GM18517 (cell line): ENCODE measurements around the gene ACTL8.

ENCODE experiments used
- ATAC-seq: cut with Tn5 transposase; IDR thresholded peaks from one replicate; pipeline ENCODE4 v1.9.1; 2021; ENCODE audit warnings: mild to moderate bottlenecking, moderate library complexity; ENCODE audit not compliant: unreplicated experiment

ACTL8 gene

DNA sequence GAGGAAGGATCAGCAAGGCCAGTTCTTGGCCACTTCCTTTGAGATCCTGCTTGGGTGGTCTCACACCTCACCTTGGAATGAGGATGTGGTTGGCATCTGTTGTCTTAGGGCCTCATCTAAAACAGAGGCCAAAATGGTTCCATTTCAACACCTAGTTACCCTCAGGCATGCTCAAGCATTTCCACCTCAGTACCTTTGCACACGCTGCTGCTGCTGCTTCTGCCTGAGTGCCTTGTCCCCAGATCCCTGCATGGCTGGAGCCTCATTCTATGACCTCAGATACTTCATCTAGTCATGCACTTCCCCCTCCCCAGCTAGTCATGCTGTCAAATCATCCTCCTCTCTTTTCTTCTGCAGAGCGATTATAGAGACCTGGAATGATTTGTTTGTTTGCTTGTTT is 86.8 kb downstream of the ACTL8 start:
- no peak for ATAC-seq

DNA sequence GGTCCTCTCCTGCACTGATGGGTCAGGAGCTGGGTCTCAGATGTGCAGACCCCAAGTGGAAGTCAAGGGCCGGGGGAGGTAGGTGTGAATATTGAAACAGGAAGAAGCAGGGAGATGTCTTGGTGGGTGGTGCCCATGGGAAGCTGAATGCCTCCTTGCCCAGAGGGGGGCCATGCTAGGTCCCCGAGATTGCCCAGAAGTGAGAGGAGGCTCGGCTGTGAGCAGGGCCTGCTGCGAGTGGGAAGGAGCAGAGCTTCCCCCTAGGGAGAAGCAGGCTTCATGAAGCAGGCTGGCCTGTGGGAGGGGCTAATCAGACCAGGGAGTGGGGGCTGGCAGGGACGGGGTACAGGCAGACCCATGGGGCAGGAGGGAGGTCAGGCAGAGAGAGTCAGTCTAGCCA is 87.6 kb downstream of the ACTL8 start:
- ATAC-seq, result no peak

DNA sequence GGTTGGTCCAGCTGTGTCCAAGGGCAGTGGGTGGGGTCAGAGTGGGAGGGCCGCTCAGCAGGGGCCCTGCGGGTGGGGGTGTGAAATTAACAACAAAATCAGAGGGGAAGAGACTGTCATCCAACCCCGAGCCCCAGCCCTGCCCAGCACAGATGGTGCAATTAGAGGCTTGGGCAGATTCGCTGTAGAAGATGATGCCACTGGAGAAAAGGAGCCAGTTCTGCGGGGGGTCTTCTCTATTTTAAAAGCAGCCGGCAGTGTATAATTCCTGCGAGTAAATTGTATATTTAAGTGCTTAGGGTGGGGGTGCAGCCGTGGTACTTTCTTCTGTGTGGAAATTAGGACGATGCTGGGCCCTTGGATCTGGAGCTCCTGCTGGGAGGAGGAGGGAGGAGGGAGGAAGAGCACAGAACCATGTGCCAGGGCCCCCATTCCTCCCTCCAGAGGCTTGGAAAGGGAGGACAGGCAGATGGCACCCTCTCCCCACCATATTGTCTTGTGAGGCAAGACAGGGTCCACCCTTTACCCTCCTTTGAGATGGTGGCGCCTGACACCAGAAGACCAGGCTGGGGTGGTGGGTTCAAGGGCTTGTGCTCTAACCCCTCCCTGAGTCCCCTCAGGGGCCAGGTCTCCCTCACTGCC is 89.2 kb downstream of the ACTL8 start:
- ATAC-seq, result no peak

DNA sequence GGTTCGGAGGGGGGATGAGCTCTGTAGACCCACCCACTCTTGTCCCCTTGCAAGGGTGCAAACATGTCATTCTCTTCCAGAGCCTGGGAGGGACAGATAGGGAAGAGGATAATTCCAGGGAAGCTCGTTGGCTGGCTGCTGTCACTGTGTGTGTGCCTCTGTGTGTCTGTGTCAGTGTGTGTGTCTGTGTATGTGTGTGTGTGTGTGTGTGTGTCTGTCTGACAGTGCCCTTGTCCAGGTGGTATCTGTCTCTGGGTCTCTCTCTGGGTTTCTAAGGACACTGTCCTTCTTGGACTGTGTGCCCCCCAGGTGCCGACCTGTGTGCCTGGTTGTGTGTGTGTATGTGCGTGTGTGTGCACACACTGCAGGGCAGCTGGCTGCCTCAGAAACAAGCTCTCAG is 90.5 kb downstream of the ACTL8 start:
- ATAC-seq, result no peak

DNA sequence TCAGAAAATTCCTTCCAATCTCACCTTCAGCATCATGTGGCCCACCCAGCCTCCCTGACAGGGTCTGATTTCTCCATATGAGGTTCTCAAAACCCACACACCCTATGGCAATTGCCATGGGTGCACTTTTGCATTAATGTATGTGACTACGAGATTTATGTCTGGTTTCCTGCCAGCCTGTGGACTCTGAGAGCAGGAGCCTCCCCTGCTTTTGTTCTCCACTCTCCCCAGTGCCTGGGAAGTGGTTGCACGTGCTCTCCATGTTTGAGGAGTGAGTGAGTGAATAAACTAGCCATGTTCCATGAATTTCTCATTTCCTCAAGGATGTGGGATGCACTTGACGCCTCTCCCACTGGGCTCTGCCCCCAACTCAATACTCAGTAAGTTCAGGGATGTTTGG is 91.2 kb downstream of the ACTL8 start:
- ATAC-seq, result no peak

DNA sequence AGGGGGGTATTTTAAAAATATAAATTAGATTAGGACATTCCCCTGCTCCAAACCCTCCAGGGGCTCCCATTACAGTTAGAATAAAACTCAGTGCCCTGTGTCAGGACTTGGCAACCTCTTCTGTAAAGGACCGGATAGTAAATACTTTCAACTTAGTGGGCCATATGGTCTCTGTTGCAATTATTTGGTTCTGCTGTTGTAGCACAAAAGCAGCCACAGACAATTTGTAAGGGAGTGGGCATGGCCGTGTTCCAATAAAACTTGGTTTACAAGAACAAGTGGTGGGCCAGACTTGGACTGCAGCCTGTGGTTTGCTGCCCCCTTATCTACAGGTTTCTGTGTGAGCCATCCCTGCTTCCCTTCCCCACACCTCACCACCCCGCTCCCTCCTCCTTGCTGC is 92.0 kb downstream of the ACTL8 start:
- ATAC-seq, result no peak

DNA sequence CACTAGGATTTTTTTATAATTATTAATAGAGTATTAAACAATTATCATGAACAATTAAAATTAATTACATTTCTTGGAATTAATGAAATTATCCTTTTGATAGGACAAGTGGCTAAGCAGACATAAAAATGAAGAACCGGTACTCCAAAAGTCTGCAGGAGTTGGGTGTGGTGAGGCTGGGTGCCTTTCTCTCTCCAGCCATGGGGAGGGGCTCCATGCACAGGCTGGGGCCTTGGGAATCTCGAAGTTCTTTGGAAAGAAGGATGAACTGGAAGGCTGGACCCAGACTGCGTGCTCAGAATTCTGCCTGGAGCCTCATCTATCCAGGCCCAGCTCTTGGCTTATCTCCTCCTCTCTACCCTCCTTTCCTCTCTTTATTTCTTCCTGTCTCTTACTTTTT is 94.1 kb downstream of the ACTL8 start:
- no peak for ATAC-seq

DNA sequence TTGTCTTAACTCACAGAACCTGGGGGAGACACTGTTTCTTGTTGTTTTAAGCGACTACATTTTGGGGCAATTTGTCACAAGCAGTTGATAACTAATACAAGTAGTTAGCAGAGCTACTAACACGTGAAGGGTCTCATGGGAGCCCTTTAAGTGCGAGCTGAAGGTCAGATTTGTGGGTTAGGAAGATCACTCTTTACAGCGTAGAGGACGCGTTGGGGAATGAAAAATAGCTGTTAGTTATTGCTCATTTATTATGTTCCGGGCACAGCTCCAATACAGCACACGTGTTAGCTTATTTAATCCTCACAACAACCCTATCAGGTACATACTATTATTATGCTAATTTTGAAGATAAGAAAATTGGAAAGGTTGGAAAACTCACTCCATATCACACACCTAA is 95.9 kb downstream of the ACTL8 start:
- ATAC-seq, result no peak

DNA sequence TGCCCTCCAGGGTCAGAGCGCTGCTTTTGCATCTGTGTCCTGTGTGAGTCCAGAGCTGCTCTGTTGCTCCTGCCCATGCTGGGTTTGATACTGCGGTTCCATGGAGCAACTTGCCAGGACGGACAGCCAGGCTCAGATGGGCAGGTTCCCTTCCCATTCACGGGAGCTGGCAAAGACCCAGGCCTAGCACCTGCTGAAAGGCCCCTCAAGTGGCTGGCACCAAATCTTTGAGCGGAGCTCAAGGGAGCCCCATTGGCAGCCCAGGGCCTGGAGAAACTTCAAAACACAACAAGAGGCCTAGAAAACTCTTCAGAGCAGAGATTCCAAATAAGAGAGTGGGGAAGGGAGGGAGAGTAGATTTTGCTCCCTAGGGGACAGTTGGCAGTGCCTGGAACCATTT is 97.2 kb downstream of the ACTL8 start:
- ATAC-seq, result no peak

DNA sequence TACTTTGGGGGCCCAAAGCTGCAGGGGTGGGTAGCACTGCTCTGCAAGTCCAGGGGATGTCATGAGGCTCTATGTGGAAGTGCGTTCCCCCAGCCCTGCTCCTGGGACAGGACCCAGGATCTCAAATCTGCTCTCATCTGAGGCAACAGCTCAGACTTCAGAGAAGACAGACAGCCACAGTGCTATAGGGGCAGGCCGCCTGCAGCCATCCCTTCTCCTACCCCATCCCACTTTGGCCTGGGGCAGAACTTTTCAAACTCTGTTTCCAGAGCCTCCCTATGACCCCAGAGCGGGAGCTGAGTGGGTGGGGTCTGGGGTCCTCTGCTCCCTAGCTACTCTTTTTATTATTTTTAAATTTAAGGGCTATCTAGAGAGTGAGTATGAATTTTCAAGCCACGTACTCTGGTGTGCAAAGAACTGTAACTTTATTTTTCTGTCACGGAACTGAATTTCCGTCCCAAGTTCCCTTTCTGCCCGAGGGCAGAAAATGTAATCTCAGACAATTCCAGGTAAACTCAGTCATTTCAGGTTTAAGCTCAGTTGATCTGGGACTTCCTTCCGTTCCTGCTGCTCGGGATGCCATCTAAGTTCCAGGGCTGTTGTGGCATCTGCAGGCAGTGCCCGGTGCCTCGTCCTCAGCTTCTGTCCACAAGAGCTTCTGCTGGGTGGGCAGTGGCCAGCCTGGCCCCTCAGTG is 98.3 kb downstream of the ACTL8 start:
- ATAC-seq, result no peak

DNA sequence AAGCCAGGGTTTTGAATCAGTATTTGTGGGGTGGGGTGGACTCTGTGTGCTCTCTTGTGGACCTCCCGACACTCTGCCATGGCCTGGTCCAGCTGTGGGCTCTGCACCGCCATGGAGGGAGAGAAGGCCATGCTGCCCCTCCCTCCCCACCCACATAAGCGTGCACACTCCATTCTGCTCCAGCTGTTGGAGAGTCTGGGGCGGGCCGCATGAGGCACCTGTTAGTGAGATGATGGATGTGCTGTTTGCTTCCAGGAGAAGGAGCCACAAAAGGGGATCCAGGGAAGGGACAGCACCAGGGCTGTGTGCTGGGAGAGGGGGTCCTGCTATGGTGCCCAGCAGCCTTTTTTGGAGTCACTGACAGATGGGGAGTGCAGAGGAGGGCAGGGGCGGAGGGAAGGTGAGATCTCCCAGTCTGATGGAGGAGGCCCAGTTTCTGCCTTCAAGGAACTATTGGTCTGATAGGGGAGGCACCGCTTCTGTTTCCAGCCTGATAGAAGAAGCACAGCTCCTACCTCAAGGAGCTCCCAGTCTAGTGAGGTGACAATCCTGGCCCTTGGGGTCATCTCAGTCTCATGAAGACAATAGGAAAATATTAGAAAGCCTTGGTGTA is 101.5 kb downstream of the ACTL8 start:
- no peak for ATAC-seq

DNA sequence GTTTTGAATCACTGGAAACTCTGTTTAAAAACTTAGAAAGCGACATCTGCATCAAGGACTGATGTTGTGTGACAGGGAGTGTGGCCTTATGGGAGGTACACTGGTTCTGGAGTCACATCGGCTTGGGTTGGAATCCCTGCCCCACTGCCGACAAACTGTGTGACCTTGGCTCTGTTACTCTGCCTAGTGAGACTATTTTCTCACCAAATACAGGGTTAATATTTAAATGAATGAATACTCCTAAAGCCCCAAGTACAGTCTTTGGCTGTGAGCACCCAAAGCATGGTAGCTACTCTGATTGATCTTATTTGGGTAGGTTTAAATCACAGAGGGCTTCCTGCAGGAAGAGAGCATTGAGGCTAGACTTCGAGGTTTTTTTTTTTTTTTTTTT is 102.0 kb downstream of the ACTL8 start:
- no peak for ATAC-seq

DNA sequence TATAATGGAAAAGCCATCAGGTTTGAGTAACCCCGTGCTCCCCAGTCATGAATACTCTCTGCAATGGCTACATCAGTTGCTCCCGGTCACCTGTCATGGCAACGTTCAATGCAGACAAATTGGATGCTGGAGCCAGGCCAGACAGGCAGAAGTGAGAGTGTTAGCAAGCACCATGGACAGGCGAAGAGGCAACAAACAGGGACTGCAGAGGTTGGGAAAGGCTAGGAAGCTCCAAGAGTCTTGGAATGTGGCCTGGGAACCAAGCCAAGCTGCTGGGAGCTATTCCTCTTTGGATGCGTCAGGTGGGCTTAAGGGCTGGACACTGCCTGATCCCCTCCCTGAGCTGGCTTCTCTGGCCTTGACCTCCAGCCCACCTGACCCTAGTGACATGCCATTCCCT is 102.9 kb downstream of the ACTL8 start:
- ATAC-seq, result no peak

DNA sequence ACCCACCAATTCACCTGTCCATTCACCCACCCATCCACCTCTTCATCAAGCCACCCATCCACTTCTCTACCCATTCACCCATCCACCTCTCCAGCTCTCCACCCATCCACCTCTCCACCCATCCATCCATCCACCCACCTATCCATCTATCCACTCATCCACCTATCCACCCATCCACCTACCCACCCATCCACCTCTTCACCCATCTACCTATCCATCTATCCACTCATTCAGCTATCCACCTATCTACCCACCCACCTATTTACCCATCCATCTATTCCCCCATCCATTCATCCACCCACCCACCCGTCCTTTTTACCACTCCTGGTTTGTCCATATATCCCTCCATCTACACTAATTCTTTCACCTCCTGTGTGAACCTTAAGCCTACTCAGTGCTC is 105.7 kb downstream of the ACTL8 start:
- ATAC-seq, result no peak

DNA sequence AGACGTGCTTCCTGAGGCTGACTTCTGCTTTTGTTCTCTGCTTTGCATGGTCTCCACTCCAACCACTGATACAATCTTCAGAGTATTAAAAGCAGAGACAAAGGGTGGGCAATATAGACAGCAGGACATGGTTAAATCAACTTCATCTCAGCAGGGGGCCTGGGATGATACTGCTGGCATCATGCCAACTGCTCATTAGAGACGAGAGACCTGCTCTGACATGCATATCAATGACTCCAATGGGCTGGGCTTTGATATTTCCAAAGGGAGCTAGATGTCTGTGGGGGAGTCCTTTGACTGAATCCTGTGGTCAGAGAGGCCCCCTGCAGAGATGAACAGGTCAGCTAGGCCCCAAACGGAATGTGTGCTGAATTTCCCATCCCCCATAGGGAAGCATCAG is 106.6 kb downstream of the ACTL8 start:
- ATAC-seq, result no peak

DNA sequence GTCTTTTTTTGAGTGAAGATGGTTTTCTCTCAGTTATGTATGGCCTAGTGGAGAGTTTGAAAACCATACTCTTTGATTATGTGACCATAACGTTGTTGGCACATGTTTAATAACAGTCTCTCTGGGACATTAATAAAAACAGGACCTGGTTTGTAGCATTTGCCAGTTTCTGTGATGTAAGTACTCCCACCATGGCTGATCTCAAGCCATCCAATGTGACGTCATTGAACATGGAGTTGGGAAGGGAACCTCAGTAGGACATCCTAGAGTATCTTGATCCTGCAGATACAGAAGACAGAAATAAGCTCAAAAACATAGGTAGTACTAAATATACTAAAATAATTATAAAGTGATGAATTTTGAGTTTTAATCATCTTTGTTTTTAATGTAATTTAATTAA is 107.0 kb downstream of the ACTL8 start:
- no peak for ATAC-seq

DNA sequence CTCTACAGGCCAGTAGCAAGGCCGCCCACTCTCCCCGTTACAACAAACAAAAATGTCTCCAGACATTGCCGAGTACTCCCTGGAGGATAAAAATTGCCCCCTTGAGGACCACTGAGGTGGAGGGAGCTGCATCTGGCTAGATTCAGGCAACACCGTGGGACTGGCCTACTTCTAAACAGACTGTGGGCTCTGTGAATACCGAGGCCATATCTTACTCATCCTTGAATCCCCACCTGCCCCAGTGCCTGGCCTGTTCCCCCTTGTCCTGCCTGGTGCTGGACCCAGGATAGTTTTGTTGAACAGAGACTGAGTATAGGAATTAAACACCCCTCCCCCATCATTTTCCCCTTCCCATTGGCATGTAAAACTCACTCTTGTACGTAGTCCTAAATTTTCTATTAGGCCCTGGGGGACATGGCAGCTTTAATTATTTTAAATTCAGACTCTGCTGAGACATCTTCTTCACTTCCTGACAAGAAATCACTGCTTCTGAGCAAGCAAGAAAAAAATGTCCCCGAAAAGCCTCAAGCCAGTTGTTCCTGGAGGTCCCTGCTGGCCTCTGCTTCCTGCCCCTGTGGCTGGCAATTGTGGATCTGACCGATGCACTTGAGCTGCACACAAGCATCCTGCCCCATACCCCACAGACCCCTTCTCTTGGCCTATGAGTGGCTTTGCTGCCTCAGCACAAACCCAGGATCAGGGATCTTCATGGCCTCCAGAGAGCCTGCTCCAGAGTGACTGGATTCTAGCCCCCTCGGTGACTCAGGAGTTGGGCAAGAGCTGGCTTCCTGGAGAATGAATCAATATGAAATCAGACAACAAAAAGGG is 111.0 kb downstream of the ACTL8 start:
- ATAC-seq, result no peak

DNA sequence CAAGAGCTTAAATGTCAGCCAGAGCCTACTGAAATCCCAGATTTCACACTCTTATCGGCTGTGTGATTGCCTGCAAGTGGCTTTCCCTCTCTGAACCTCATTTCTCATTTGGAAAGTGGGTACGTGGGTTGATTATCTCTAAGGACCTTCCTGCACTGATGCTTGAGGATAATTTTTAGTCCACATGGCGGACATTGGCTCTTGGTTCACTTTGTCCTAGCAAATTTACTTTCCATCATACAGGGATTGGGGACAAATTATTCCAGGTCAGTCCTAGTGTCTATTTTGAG is 111.6 kb downstream of the ACTL8 start:
- ATAC-seq, result no peak

DNA sequence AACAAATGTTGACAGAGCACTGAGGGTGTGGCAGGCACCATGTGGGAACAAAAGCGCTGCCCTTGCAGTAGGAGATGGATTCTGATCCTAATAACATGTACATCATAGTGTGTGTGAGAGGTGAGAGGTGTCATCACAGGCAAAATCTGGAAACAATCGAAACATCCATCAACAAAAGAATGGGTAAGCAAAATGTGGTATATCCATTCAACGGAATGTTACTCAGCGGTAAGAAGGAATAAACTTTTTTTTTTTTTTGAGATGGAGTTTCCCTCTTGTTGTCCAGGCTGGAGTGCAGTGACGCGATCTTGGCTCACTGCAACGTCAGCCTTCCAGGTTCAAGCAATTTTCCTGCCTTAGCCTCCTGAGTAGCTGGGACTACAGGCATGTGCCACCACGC is 112.3 kb downstream of the ACTL8 start:
- no peak for ATAC-seq

DNA sequence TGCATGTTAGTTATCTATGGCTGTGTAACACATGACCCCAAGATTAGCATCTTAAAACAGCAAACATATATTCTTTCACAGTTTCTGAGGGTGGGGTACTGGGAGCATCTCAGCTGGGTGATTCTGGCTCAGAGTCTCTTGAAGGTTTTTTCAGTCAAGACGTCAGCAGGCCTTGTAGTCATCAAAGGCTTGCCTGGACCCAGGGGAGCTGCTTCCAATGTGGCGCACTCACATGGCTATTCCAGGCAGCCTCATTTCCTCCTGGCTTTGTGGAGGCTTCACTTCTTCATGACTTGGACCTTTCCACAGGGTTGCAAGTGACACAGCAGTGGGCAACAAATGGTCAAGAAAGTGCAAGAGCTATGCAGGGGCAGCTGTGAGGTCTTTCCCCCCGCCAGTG is 114.7 kb downstream of the ACTL8 start:
- no peak for ATAC-seq

DNA sequence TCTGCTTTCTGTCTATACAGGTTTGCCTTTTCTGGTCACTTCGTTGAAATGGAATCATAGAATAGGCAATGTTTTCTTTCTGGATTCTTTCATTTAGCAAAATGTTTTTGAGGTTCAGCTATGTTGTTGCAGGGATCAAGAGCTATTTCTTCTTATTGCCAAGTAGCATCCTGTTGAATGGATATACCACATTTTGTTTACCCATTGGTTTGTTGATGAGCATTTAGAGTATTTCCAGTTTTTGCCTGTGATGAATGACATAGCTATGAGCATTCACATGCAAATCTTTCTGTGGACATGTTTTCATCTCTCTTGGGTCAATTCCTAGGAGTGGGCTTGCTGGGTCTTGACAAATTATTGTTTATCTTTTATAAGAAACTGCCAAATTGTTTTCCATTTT is 115.5 kb downstream of the ACTL8 start:
- ATAC-seq, result no peak
